GM21447 (cell line): ENCODE measurements around the gene RIMBP2.

Experiments
- ATAC-seq: cut with Tn5 transposase; IDR thresholded peaks from one replicate; pipeline ENCODE4 v1.9.1; 2021; ENCODE audit not compliant: unreplicated experiment

Gene RIMBP2

DNA sequence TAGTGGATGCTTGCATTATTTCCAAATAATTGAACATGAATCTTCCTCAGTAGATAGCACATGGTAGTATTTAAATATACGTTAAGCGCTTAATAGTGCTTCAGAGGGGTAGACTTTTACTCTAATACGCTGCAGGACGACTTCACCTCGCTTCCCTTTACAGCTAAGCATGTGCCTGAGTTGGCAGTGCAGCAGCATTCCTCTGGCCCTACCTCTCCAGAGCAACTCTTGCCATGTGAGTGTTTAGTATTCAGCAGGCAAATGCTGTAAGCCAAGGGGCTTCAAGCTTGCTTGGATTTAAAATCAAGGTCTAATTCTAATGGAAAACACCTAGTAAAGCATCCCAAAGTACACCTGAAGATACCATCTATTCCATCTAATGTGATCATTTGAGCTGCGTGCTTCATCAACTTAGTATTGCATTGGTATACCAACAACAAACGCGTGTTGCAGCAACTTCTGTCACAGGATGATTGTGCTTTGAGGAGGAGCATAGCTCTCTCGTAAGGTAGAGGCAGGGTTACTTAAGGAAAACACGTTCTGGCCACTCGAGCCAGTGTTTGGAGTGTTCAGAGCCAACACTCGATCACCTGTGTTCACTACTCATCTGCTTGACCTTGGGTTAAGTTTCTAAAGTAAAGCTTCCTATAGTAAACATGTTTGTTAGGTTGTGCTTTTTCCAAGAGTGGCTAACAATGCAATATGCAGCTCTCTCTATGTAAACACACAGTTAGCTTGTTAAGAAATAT lies 317.8 kb downstream of the RIMBP2 start:
- no peak for ATAC-seq

DNA sequence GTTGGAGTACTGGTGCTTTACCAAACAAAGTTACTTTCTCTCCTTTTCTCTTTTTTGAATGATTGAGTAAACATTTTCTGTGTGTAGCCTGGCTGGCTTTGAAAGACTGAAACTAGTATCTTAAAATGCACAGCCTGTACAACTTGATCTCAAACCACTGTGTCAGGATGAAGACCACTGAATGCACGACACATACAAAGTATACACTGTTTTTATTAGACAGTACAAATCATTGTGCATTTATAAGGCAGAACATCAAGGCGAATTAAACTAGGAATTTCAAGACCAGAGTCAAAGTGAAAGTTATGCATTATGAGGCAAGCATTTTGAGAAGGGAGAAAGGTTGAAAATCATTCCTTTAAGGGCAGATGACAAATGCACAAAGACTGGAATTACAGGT lies 319.4 kb downstream of the RIMBP2 start:
- ATAC-seq, result no peak

DNA sequence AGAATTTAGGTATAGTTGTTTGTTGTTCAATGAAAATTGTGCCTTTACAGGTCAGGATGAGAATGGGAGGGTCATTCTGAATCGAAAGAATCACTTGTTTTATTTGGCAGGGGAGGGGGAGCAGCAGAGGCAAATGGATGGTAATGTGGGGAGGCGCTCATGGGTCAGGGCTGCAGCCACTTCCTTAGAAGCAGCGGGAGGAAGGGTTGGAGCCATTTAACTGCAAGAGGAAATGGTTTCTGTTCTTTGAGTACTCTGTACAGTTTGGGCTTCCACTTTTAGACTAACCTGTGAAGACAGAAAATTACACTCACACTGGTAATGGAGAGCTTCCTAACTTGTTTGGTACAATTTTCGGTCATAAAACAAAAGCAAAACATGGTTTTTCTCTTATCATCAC lies 321.2 kb downstream of the RIMBP2 start:
- no peak for ATAC-seq

DNA sequence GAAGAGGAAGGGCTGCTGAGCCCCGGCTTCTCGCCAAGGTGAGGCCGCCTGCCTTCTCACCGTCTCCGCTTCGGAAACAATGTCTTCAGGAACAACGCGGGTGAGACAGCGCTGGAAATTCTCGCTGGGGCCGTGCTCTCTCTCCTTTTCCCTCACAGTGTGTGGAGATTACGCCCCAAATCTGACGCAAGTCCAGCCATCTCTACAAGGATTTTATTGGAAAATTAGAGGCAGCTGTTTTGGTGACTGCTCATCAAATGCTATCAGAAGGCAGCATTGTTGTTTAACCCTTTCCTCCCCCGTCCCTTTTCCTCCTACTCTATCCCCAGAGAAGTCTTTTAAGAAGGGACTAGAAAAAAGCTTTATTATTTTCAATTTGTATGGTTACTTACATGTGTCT lies 324.9 kb downstream of the RIMBP2 start:
- ATAC-seq, result no peak

- ATAC-seq, result no peak
These were observed 330.9 kb downstream of the RIMBP2 start for GRCh38 chr12:130385193-130385592.

GRCh38 chr12:130384234-130384633 lies 331.9 kb downstream of the RIMBP2 start:
- no peak for ATAC-seq

DNA sequence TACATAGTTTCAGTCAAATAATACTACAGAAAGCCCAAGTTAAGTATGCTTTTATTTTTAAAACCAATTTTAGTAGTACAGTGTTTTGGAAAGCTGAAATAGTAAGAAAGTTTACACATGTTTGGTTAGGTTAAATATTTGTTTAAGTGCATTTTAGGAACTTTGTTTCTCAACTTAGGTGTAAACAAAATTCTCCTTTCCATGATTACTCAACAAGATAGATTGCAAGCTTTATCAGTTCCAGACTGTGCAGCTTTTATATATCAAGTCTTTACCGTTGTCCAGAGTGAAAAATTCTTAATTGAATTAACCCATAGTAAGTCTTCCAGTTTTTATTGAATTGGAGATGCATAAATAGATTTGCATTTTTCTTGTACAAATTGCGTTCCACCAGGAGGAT lies 333.3 kb downstream of the RIMBP2 start:
- no peak for ATAC-seq

DNA sequence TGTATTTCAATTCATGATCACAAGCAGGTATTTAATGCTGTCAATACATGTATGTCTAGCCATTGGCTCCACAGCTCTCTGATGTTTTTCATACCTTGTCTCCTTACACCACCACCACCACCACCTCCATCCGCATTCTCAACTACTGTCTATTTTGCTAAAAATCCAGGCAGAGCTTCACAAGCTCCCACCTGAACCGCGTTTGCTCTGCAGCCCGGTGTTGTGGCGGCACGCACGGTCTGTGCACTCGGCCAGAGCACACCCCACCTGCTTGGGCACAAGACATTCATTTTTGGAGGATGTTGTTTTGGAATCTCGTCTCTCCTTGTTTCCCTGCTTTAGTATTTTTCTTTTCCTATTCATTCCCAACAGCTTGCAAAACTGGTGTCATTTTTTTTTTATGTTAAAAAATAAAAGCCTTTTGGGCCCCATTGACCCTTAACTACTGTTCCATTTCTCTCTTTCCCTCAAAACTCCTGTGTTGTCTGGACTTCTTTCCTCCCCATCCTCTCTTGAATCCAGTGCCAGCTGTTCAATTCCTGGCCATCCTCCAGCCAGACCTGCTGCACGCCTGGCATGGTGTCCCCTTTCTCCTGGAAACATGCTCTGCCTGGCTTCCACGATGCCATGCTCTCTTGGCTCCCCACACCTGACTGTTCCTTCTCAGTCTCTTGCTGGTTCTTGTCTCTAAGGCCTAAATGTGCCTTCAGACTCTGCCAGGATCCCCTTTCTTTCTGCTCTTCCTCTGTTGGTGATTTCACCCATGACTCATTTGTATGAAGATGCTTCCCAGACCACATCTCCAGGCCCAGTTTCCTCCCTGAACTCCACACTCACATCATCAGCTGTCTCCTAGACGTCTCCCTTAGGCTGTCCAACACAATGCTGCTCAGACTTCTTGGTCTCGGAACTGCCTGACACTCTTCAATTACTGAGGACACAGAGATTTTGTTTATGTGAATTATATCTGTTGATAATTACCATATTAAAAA lies 340.5 kb downstream of the RIMBP2 start:
- no peak for ATAC-seq

DNA sequence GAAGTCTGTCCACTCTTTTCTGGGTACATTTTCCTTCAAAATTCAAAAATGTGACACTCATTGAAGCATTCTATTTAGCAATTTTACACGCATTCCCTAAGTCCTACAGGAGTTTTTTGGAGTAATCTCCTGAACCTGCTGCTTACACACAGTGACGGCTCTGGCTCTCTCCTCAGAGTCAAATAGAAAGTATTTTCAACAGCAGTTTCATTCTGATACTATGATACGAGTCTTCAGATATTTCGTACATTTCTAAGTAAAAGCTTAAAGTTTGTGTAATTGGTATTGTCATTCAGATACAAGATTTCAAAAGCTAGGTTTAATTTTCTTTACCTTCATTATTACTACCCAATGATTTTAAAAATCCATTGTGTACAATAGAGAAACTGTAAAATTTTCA lies 342.0 kb downstream of the RIMBP2 start:
- no peak for ATAC-seq

- ATAC-seq, result no peak
These were observed 343.2 kb downstream of the RIMBP2 start for GRCh38 chr12:130372936-130373335.

DNA sequence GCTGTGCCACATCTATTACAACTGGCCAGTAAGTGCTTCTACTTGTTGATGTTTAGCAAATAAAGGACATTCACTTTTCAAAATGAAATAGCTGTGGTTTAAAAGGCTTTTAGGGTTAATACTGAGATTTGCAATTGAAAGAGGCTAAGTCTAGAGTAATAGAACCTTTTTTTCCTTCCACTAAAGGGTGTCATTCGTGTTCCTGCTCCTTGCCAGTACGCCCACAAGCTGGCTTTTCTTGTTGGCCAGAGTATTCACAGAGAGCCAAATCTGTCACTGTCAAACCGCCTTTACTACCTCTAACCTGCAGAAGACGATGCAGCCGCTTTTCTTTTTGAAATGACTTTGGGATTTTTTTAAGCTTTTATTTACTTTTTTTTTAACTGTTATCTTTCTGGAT lies 344.8 kb downstream of the RIMBP2 start:
- no peak for ATAC-seq

- no peak for ATAC-seq
These were observed 346.3 kb downstream of the RIMBP2 start for GRCh38 chr12:130369816-130370215.

- no peak for ATAC-seq
These were observed 348.6 kb downstream of the RIMBP2 start for GRCh38 chr12:130367523-130367922.

DNA sequence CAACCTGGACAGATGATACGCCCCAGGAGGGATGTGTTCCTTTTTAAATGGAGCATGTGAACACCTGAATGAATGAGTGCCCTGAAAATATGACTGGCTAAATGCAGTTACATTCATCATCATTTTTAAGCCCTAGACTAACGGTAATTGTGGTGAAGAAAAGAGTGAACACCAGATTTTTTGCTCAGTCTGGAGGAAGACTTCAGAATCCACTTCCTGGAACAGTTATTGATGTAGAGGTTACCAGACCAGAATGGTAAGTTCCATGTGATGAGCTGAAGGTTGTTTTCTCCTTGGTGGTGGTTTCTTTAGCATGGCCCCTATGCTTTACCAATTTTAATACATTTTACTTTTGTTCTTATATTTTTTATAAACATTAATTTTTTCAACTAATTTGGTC lies 349.1 kb downstream of the RIMBP2 start:
- no peak for ATAC-seq

DNA sequence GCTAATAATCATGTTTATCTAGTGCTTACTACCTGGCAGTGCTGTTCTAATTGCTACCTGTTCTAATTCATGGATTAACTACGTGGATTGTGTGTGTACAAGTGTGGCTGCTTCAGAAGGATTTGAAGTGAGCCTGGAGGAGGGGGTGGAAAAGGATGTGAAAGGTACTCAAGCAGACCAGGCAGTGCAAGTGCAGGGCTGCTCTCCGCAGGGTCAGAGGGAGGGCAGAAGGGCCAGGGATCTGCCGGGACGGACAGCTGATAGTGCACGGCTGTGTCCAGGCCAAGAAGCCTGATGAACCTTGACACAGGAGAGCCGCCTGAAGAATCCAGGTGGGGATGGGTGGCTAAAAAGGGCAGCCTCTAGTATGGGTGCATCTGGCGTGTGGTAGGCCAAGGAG lies 349.9 kb downstream of the RIMBP2 start:
- ATAC-seq, result no peak

- ATAC-seq, result no peak
These were observed 351.5 kb downstream of the RIMBP2 start for GRCh38 chr12:130364578-130364977.

DNA sequence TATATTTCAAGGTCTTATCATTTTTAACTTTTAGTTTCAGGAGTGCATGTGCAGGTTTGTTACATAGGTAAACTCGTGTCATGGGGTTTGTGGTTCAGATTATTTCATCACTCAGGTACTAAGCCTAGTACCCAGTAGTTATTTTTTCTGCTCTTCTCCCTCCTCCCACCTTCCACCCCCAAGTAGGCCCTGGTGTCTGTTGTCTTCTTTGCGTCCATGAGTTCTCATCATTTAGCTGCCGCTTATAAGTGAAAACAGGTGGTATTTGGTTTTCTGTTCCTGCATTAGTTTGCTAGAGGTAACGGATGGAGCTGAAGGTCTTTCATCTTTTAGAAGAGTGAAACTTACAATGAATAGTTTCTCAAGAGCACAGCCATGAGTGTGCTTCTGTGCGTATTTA lies 354.0 kb downstream of the RIMBP2 start:
- ATAC-seq, result no peak

DNA sequence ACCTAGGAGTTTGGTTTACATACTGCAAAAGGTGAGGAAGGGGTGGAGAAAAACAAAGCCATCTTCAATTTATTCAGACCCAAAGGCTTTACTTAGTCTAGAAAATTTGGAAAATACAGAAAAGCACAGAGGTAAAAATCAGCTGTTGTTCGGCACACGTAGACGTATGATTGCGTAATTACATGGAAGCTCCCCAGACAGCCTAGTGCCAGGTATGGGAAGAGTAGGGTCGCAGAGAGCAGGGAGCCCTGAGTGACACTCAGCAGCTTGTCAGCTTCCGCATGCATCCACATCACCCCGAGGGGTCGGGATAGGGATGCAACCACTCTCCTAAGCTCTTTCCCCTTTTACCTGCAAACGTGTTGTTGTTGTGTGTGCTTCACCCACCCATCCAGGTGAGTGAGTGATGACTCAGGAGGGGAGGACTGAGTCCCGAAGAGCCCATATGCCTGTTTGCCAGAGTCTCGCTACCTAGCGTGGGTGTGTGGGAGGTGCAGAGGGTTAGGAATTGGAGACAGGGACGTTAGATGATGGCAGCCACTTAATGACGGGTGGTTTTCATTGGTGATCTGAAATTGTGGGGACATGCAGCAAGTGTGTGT lies 358.3 kb downstream of the RIMBP2 start:
- no peak for ATAC-seq

DNA sequence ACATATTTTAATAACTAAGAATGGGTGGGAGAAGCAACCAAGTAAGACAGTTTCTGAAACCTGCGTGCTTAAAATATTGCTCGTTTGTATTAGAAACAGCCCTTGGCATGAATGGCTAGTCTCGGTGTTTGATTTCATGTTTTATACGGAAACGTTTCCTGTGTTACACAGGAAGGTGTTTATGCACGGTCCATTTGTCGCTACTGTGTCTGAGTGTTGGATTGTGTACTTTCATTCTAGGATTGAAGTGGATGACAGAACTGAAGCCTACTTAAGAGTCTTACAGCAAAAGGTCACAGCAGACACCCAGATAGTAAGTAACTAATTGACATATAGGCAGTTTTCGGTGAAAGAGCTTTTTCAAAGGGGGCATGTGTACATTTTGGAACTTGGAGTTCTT lies 358.9 kb downstream of the RIMBP2 start:
- ATAC-seq, result no peak

- no peak for ATAC-seq
These were observed 359.9 kb downstream of the RIMBP2 start for GRCh38 chr12:130356222-130356621.

DNA sequence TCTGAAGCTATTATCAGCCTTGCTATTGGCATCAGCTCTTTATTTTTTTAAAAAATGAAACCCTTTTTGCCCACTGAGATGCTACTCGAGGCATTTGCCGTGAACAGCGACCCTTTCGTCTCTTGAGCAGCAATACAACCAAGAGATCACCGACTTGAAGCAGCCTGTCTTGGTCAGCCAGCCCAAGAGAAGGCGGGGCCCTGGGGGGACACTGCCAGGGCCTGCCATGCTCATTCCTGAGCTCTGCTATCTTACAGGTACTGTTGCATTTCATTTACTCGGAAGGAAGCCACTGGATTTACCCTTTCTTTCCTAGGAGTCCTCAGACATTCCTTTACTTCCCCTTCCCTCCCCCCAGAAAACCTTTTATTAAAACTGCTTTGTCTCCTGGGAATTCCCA lies 361.7 kb downstream of the RIMBP2 start:
- no peak for ATAC-seq

DNA sequence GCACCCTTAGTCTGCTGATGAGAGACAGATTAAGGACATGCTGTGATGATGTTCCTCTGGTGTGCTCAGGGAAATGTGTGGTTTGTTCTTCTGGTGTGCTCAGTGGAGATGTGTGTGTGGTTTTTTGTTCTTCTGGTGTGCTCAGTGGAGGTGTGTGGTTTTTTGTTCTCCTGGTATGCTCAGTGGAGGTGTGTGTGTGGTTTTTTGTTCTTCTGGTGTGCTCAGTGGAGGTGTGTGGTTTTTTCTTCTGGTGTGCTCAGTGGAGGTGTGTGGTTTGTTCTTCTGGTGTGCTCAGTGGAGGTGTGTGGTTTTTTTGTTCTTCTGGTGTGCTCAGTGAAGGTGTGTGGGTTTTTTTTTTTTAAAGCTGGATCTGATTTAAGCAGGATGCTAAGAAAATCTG lies 363.0 kb downstream of the RIMBP2 start:
- ATAC-seq, result no peak
